ENCODE data around the gene APLNR.
A peak's percentile ranks its signal among the peaks of the same experiment; 100 is the strongest.
"Not testable (repeated sequence)": the region's sequence is repeated elsewhere in the genome, so short reads cannot be mapped to it uniquely, and the experiment has no call there.

Gene APLNR

DNA sequence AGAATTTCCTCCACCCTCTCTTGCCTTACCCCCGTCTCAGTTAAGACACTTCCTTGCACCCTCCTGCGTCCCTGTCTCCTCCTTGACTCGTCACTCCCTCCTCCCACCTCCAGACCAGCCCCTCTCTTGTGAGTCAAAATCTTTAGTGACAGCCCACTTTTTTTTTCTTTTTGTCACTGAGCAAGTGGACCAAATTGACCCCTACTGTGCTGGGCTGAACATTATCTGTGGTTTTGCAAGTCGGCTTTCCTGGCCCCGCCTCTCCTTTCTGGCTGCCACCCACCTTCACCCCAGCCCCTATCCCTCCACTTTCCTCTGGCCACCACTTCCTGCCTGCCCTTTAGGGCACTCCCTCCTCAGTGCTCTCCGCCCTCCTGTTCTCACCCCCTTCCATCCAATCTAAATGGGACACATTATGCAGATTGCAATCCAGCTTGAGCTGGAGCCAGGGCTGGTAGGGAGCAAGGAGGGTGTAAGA lies at the start of gene APLNR:
Gene APLNR (minus strand): TSS at position 47 of the 478 bp plus-strand sequence. CDS start 246 bp downstream, outside the sequence.
- H3K4me3 ChIP-seq (ENCODE audit: low read depth in 1 of 2, low read length in 2 of 2): peak within 1 kb of the TSS in 1 of 2 donors; percentile 34
- H3K36me3 ChIP-seq (ENCODE audit: control insufficient read depth in 1 of 2, insufficient read depth in 2 of 2, low read length in 2 of 2): no peaks in the 10 kb centered on the region
- no peak within 1 kb of the TSS for H3K9ac ChIP-seq (ENCODE audit: low read depth in 1 of 2, low read length in 2 of 2)
- peaks cover 0 to 4% of the 10 kb centered on the region in 2 donors for H3K4me1 ChIP-seq (ENCODE audit: control insufficient read depth in 1 of 2, insufficient read depth in 2 of 2, low read length in 2 of 2)
- no peaks in the 10 kb centered on the region for H3K9me3 ChIP-seq (ENCODE audit: control insufficient read depth in 1 of 2, low read length in 2 of 2)
- H3K27me3 ChIP-seq (ENCODE audit: control insufficient read depth in 1 of 2, insufficient read depth in 2 of 2, low read length in 2 of 2): peaks cover 5 to 12% of the 10 kb centered on the region in 2 donors
- H3K27ac ChIP-seq (ENCODE audit: low read depth, low read length): no peak within 1 kb of the TSS

- Histone ChIP-seq H3K36me3 (ENCODE audit: control insufficient read depth in 1 of 2, insufficient read depth in 2 of 2, low read length in 2 of 2) (no peaks in the 10 kb centered on the region), H3K27me3 (ENCODE audit: control insufficient read depth in 1 of 2, insufficient read depth in 2 of 2, low read length in 2 of 2) (no peaks in the 10 kb centered on the region), H3K9ac (ENCODE audit: low read depth in 1 of 2, low read length in 2 of 2) (no peak overlapping the region), H3K4me3 (ENCODE audit: low read depth in 1 of 2, low read length in 2 of 2) (no peak overlapping the region), H3K9me3 (ENCODE audit: control insufficient read depth in 1 of 2, low read length in 2 of 2) (no peaks in the 10 kb centered on the region), H3K27ac (ENCODE audit: low read depth, low read length) (no peak overlapping the region), H3K4me1 (ENCODE audit: control insufficient read depth in 1 of 2, insufficient read depth in 2 of 2, low read length in 2 of 2) (peaks cover 9 to 10% of the 10 kb centered on the region in 2 donors)
Observed at GRCh38 chr11:57283231-57283990, 46.4 kb upstream of the APLNR start.

- H3K27me3 ChIP-seq (ENCODE audit: control insufficient read depth in 1 of 2, insufficient read depth in 2 of 2, low read length in 2 of 2); H3K9me3 ChIP-seq (ENCODE audit: control insufficient read depth in 1 of 2, low read length in 2 of 2); H3K4me3 ChIP-seq (ENCODE audit: low read depth in 1 of 2, low read length in 2 of 2); H3K27ac ChIP-seq (ENCODE audit: low read depth, low read length); H3K36me3 ChIP-seq (ENCODE audit: control insufficient read depth in 1 of 2, insufficient read depth in 2 of 2, low read length in 2 of 2); H3K9ac ChIP-seq (ENCODE audit: low read depth in 1 of 2, low read length in 2 of 2): not testable (repeated sequence)
- H3K4me1 ChIP-seq (ENCODE audit: control insufficient read depth in 1 of 2, insufficient read depth in 2 of 2, low read length in 2 of 2): peaks cover 22 to 27% of the 10 kb centered on the region in 2 donors
Observed at GRCh38 chr11:57281546-57281945, 44.5 kb upstream of the APLNR start.

- Histone ChIP-seq H3K36me3 (ENCODE audit: control insufficient read depth in 1 of 2, insufficient read depth in 2 of 2, low read length in 2 of 2) (no peaks in the 10 kb centered on the region), H3K4me1 (ENCODE audit: control insufficient read depth in 1 of 2, insufficient read depth in 2 of 2, low read length in 2 of 2) (peaks cover 23 to 28% of the 10 kb centered on the region in 2 donors), H3K9ac (ENCODE audit: low read depth in 1 of 2, low read length in 2 of 2) (no peak overlapping the region), H3K27ac (ENCODE audit: low read depth, low read length) (no peak overlapping the region), H3K9me3 (ENCODE audit: control insufficient read depth in 1 of 2, low read length in 2 of 2) (no peaks in the 10 kb centered on the region), H3K4me3 (ENCODE audit: low read depth in 1 of 2, low read length in 2 of 2) (no peak overlapping the region), H3K27me3 (ENCODE audit: control insufficient read depth in 1 of 2, insufficient read depth in 2 of 2, low read length in 2 of 2) (no peaks in the 10 kb centered on the region)
Observed at GRCh38 chr11:57279116-57279515, 42.1 kb upstream of the APLNR start.

GRCh38 chr11:57278721-57279095 lies 41.7 kb upstream of the APLNR start:
- Histone ChIP-seq H3K9ac (ENCODE audit: low read depth in 1 of 2, low read length in 2 of 2) (no peak overlapping the region), H3K27ac (ENCODE audit: low read depth, low read length) (no peak overlapping the region), H3K4me1 (ENCODE audit: control insufficient read depth in 1 of 2, insufficient read depth in 2 of 2, low read length in 2 of 2) (peaks cover 22 to 24% of the 10 kb centered on the region in 2 donors), H3K27me3 (ENCODE audit: control insufficient read depth in 1 of 2, insufficient read depth in 2 of 2, low read length in 2 of 2) (no peaks in the 10 kb centered on the region), H3K36me3 (ENCODE audit: control insufficient read depth in 1 of 2, insufficient read depth in 2 of 2, low read length in 2 of 2) (no peaks in the 10 kb centered on the region), H3K9me3 (ENCODE audit: control insufficient read depth in 1 of 2, low read length in 2 of 2) (peaks cover 0 to 3% of the 10 kb centered on the region in 2 donors), H3K4me3 (ENCODE audit: low read depth in 1 of 2, low read length in 2 of 2) (no peak overlapping the region)

DNA sequence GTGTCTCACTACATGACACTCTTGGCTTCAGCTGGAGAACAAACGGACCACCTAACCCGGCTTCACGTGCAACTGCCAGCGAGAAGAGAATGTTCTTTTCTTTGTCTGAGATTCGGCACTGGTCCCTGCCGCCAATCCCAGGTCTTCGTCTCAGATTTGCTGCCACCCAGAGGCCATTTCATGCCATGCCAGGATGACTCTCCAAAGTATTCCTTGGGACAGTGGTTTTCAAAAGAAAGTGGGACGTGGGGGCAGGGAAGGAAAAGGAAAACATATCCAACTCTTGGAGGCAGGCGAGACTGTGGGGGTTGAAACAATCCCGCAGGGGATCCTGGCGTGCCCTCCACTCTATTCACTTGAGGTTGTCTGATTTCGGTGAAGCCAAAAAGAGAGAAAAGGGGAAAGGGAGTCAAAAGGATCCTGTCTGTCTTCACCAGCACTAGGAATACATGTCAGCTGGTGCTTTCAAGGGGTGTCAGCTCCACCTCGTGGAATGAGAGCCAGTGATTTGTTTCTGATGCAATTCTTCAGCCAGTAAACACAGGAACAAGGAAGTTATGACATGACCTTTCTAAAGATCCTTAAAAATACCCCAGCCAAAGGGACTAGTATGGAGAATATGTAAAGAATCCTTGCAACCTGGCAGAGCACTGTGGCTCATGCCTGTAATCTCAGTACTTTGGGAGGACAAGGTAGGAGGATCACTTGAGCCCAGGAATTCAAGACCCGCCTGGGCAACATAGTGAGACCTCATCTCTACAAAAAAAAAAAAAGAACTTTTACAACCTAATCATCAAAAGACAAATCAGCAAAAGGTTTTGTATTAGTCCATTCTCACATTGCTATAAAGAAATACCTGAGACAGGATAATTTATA lies 41.0 kb upstream of the APLNR start:
- peak overlapping the region; percentile 12 to 48 for H3K4me3 ChIP-seq (ENCODE audit: low read depth in 1 of 2, low read length in 2 of 2)
- H3K4me1 ChIP-seq (ENCODE audit: control insufficient read depth in 1 of 2, insufficient read depth in 2 of 2, low read length in 2 of 2): peaks cover 19 to 21% of the 10 kb centered on the region in 2 donors
- peaks cover 4 to 8% of the 10 kb centered on the region in 2 donors for H3K9me3 ChIP-seq (ENCODE audit: control insufficient read depth in 1 of 2, low read length in 2 of 2)
- H3K9ac ChIP-seq (ENCODE audit: low read depth in 1 of 2, low read length in 2 of 2): peak overlapping the region; percentile 30 to 56
- H3K27ac ChIP-seq (ENCODE audit: low read depth, low read length): peak overlapping the region; percentile 13
- no peaks in the 10 kb centered on the region for H3K27me3 ChIP-seq (ENCODE audit: control insufficient read depth in 1 of 2, insufficient read depth in 2 of 2, low read length in 2 of 2)
- no peaks in the 10 kb centered on the region for H3K36me3 ChIP-seq (ENCODE audit: control insufficient read depth in 1 of 2, insufficient read depth in 2 of 2, low read length in 2 of 2)

- Histone ChIP-seq H3K4me1 (ENCODE audit: control insufficient read depth in 1 of 2, insufficient read depth in 2 of 2, low read length in 2 of 2) (peaks cover 19 to 21% of the 10 kb centered on the region in 2 donors), H3K9me3 (ENCODE audit: control insufficient read depth in 1 of 2, low read length in 2 of 2) (peaks cover 4 to 8% of the 10 kb centered on the region in 2 donors), H3K27me3 (ENCODE audit: control insufficient read depth in 1 of 2, insufficient read depth in 2 of 2, low read length in 2 of 2) (no peaks in the 10 kb centered on the region), H3K9ac (ENCODE audit: low read depth in 1 of 2, low read length in 2 of 2) (peak overlapping the region; percentile 30 to 56), H3K36me3 (ENCODE audit: control insufficient read depth in 1 of 2, insufficient read depth in 2 of 2, low read length in 2 of 2) (no peaks in the 10 kb centered on the region), H3K4me3 (ENCODE audit: low read depth in 1 of 2, low read length in 2 of 2) (peak overlapping the region; percentile 12 to 48), H3K27ac (ENCODE audit: low read depth, low read length) (peak overlapping the region; percentile 13)
Observed at GRCh38 chr11:57276971-57277675, 40.1 kb upstream of the APLNR start.

DNA sequence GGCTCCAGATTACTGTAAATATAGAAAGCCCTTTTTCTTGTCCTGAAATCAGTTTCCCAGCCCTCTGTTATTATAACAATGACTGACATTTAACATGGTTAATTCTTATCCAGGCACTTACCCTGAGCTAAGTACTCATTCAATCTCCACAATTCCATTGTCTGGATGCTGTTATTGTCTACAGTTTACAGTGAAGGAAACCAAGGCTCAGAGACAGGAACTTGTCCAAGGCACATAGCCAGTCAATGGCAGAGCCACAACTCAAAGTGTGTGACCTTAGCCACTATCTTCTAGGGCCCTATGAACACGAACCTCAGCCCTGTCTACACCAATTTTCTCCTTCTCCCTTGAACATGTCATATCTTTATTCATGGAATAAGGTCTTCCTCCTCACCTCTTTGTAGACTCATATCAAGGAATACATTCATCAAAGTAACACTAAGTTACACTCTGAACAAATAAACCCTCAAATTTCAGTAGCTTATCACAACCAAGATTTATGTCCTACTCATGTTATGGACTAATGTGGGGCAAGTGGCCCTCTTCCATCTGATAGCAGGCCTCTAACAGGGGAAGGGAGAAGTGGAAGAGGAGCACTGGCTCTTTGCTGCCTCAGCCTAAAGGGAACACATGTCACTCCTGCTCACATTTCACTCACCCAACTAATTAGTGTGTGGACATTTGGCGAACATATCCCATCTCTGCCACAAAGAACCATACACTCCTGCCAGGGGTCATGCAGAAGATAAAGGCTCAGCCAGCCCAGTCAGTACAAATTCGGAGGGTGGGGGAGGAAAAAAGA lies 39.3 kb upstream of the APLNR start:
- no peak overlapping the region for H3K4me3 ChIP-seq (ENCODE audit: low read depth in 1 of 2, low read length in 2 of 2)
- H3K9ac ChIP-seq (ENCODE audit: low read depth in 1 of 2, low read length in 2 of 2): no peak overlapping the region
- no peaks in the 10 kb centered on the region for H3K36me3 ChIP-seq (ENCODE audit: control insufficient read depth in 1 of 2, insufficient read depth in 2 of 2, low read length in 2 of 2)
- H3K27me3 ChIP-seq (ENCODE audit: control insufficient read depth in 1 of 2, insufficient read depth in 2 of 2, low read length in 2 of 2): no peaks in the 10 kb centered on the region
- no peak overlapping the region for H3K27ac ChIP-seq (ENCODE audit: low read depth, low read length)
- H3K4me1 ChIP-seq (ENCODE audit: control insufficient read depth in 1 of 2, insufficient read depth in 2 of 2, low read length in 2 of 2): peaks cover 19 to 21% of the 10 kb centered on the region in 2 donors
- peaks cover 4 to 8% of the 10 kb centered on the region in 2 donors for H3K9me3 ChIP-seq (ENCODE audit: control insufficient read depth in 1 of 2, low read length in 2 of 2)

DNA sequence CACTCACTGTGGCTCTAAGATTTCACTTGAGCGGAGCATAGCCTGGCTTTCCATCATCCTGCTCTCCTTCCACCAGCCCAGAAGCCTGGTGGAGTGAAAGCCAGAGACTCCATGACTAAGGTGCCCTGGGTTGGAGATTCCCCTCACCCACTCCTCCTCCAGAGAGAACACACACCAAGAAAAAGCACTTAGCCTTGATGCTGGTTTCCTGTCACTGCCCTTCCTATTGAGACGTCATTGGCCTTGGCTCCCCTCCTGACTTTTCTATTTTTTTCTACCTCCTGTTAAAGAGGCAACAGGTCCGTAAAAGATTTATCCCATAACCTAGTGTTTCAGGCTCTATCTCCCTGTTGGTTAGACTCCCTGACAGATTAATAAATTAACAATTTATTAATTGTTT lies 38.5 kb upstream of the APLNR start:
- Histone ChIP-seq H3K9me3 (ENCODE audit: control insufficient read depth in 1 of 2, low read length in 2 of 2) (peaks cover 4 to 8% of the 10 kb centered on the region in 2 donors), H3K36me3 (ENCODE audit: control insufficient read depth in 1 of 2, insufficient read depth in 2 of 2, low read length in 2 of 2) (no peaks in the 10 kb centered on the region), H3K4me3 (ENCODE audit: low read depth in 1 of 2, low read length in 2 of 2) (no peak overlapping the region), H3K9ac (ENCODE audit: low read depth in 1 of 2, low read length in 2 of 2) (no peak overlapping the region), H3K27ac (ENCODE audit: low read depth, low read length) (no peak overlapping the region), H3K27me3 (ENCODE audit: control insufficient read depth in 1 of 2, insufficient read depth in 2 of 2, low read length in 2 of 2) (no peaks in the 10 kb centered on the region), H3K4me1 (ENCODE audit: control insufficient read depth in 1 of 2, insufficient read depth in 2 of 2, low read length in 2 of 2) (peaks cover 19 to 21% of the 10 kb centered on the region in 2 donors)

Measured in duodenal mucosa (tissue), 2 donors.